WTC11 (cell line): ENCODE results near the gene ROS1. TPM values are rescaled to one million over a fixed set of nuclear protein-coding genes. Genes with fewer than 3 reads are reported as not detected.

Experiments used
- ATAC-seq: fragments of 200-7000 bp; cut with Tn5 transposase; 2 replicates; pipeline ENCODE4 v1.10.0; 2021; ENCODE audit warnings: mild to moderate bottlenecking, moderate library complexity
- CTCF ChIA-PET: fragments of 300-600 bp; sonication (Branson Sonifier 250); formaldehyde crosslinking; loops from one replicate; lab custom pipeline; 2021; ENCODE audit warnings: antibody characterized with exemption; lab: Charles Lee
- POLR2A ChIA-PET: fragments of 350-600 bp; sonication (Branson Sonifier 250); formaldehyde crosslinking; loops from one replicate; lab custom pipeline; 2021; ENCODE audit warnings: antibody characterized with exemption; lab: Charles Lee
- DNase-seq: peaks from one replicate; pipeline ENCODE4 v3.0.0; 2021; ENCODE audit warnings: low spot score
- H3K27ac Mint-ChIP-seq: 2 replicates; pipeline ENCODE4 v1.8.0; 2021; ENCODE audit warnings: mixed read lengths
- H3K27me3 Mint-ChIP-seq: 2 replicates; pipeline ENCODE4 v1.8.0; 2021; ENCODE audit warnings: low read depth, mild to moderate bottlenecking, moderate library complexity, mixed read lengths
- H3K36me3 Mint-ChIP-seq: 2 replicates; pipeline ENCODE4 v1.8.0; 2021; ENCODE audit warnings: mixed read lengths
- H3K4me1 Mint-ChIP-seq: 2 replicates; pipeline ENCODE4 v1.8.0; 2022; ENCODE audit warnings: mixed read lengths
- H3K4me3 Mint-ChIP-seq: 2 replicates; pipeline ENCODE4 v1.8.0; 2021; ENCODE audit warnings: mild to moderate bottlenecking, moderate library complexity, mixed read lengths
- H3K9me3 Mint-ChIP-seq: 2 replicates; pipeline ENCODE4 v1.8.0; 2021; ENCODE audit warnings: mixed read lengths
- ATF1 ChIP-seq: sonication (generic); formaldehyde crosslinking; IDR thresholded peaks from 2 replicates; pipeline ENCODE4 v1.8.1; 2023; ENCODE audit warnings: mild to moderate bottlenecking, moderate library complexity, missing genetic modification reagents
- CREM ChIP-seq: sonication (generic); formaldehyde crosslinking; IDR thresholded peaks from 2 replicates; pipeline ENCODE4 v1.8.1; 2022; ENCODE audit warnings: mild to moderate bottlenecking, missing genetic modification reagents, moderate library complexity
- ELF4 ChIP-seq: sonication (generic); formaldehyde crosslinking; IDR thresholded peaks from 2 replicates; pipeline ENCODE4 v1.8.1; 2022; ENCODE audit warnings: low read depth, mild to moderate bottlenecking, moderate library complexity, missing genetic modification reagents
- ESRRA ChIP-seq: sonication (generic); formaldehyde crosslinking; IDR thresholded peaks from 2 replicates; pipeline ENCODE4 v1.8.1; 2022; ENCODE audit warnings: mild to moderate bottlenecking, missing genetic modification reagents, borderline replicate concordance
- FOXJ3 ChIP-seq: sonication (generic); formaldehyde crosslinking; IDR thresholded peaks from 2 replicates; pipeline ENCODE4 v1.9.0; 2021; ENCODE audit warnings: missing genetic modification reagents, mild to moderate bottlenecking, borderline replicate concordance
- GABPB1 ChIP-seq: sonication (generic); formaldehyde crosslinking; IDR thresholded peaks from 2 replicates; pipeline ENCODE4 v1.8.1; 2023; ENCODE audit warnings: mild to moderate bottlenecking, missing genetic modification reagents
- NR3C1 ChIP-seq: sonication (generic); formaldehyde crosslinking; conservative IDR thresholded peaks from 2 replicates; pipeline ENCODE4 v1.8.1; 2023; ENCODE audit warnings: low read depth, mild to moderate bottlenecking, missing genetic modification reagents
- SOX15 ChIP-seq: fragments of 250-450 bp; sonication (Bioruptor Pico); IDR thresholded peaks from 2 replicates; pipeline ENCODE4 v1.9.0; 2021; ENCODE audit warnings: mild to moderate bottlenecking
- TEAD1 ChIP-seq: sonication (generic); formaldehyde crosslinking; IDR thresholded peaks from 2 replicates; pipeline ENCODE4 v1.8.0; 2022; ENCODE audit warnings: mild to moderate bottlenecking, missing genetic modification reagents
- ZNF263 ChIP-seq: sonication (generic); formaldehyde crosslinking; IDR thresholded peaks from 2 replicates; pipeline ENCODE4 v1.8.1; 2022; ENCODE audit warnings: low read depth, mild to moderate bottlenecking, moderate library complexity, missing genetic modification reagents
- ZNF396 ChIP-seq: fragments of 250-450 bp; sonication (Bioruptor Pico); IDR thresholded peaks from 2 replicates; pipeline ENCODE4 v1.8.0; 2021; ENCODE audit warnings: mild to moderate bottlenecking, moderate library complexity, borderline replicate concordance
- ZNF423 ChIP-seq: fragments of 250-450 bp; sonication (Bioruptor Pico); IDR thresholded peaks from 2 replicates; pipeline ENCODE4 v2.1.2; 2022; ENCODE audit warnings: mild to moderate bottlenecking, moderate library complexity
- total RNA-seq: library from RNA; stranded (reverse); gene quantifications from 3 replicates; pipeline ENCODE4 v1.2.3, GENCODE V29; 2021
- TF ChIP-seq, protein P1 (sequence below): fragments of 200-600 bp; IDR thresholded peaks from 2 replicates; pipeline ENCODE4 v1.8.0; 2022; ENCODE audit warnings: antibody characterized with exemption
- TF ChIP-seq, protein P2 (sequence below): sonication (generic); formaldehyde crosslinking; IDR thresholded peaks from 2 replicates; pipeline ENCODE4 v1.8.0; 2022; ENCODE audit warnings: mild to moderate bottlenecking, missing genetic modification reagents
- TF ChIP-seq, protein P3 (sequence below): fragments of 250-450 bp; sonication (Bioruptor Pico); IDR thresholded peaks from 2 replicates; pipeline ENCODE4 v1.9.0; 2021; ENCODE audit warnings: mild to moderate bottlenecking
- TF ChIP-seq, protein P4 (sequence below): sonication (generic); formaldehyde crosslinking; IDR thresholded peaks from 2 replicates; pipeline ENCODE4 v1.8.1; 2022; ENCODE audit warnings: low read depth, missing genetic modification reagents, borderline replicate concordance
- TF ChIP-seq, protein P5 (sequence below): sonication (generic); formaldehyde crosslinking; IDR thresholded peaks from 2 replicates; pipeline ENCODE4 v1.8.0; 2023; ENCODE audit warnings: missing genetic modification reagents, mild to moderate bottlenecking, borderline replicate concordance
- TF ChIP-seq, protein P6 (sequence below): sonication (generic); formaldehyde crosslinking; IDR thresholded peaks from 2 replicates; pipeline ENCODE4 v1.8.1; 2023; ENCODE audit warnings: mild to moderate bottlenecking, missing genetic modification reagents, moderate library complexity
- TF ChIP-seq, protein P7 (sequence below): fragments of 250-450 bp; sonication (Bioruptor Pico); conservative IDR thresholded peaks from 2 replicates; pipeline ENCODE4 v1.9.0; 2021; ENCODE audit warnings: mild to moderate bottlenecking
- TF ChIP-seq, protein P8 (sequence below): sonication (generic); formaldehyde crosslinking; IDR thresholded peaks from 2 replicates; pipeline ENCODE4 v1.8.1; 2022; ENCODE audit warnings: low read depth, mild to moderate bottlenecking, moderate library complexity, missing genetic modification reagents, borderline replicate concordance

Gene ROS1
- total RNA-seq, 1 experiment from 2014 or later = 0.02 TPM

DNA sequence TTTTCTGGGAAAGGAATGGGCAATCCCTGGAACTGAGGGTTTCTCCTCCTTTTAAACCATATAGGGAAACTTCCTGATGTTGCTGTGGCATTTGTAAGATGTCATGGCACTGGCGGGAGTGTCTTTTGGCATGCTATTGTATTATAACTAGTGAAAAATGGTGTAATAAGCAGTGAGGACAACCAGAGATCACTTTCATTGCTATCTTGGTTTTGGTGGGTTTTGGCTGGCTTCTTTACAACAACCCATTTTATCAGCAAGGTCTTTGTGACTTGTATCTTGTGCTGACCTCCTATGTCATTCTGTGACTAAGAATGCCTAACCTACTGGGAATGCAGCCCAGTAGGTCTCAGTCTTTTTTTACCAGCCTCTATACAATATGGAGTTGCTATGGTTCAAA is 47.7 kb upstream of the ROS1 start:
- no peak for ATAC-seq
- ChIA-PET POLR2A (no interaction called here), CTCF (no interaction called here)
- Mint-ChIP-seq H3K4me3 (no peak overlapping the region), H3K27me3 (no peaks in the 10 kb centered on the region), H3K9me3 (no peaks in the 10 kb centered on the region), H3K4me1 (peaks cover 17% of the 10 kb centered on the region), H3K36me3 (no peaks in the 10 kb centered on the region), H3K27ac (no peak overlapping the region)
- DNase-seq = no peak
- TF ChIP-seq CREM (CRISPR knock-in tag) (no peak), ZNF396 (no peak), ESRRA (no peak), ZNF423 (no peak), GABPB1 (CRISPR knock-in tag) (no peak), ATF1 (CRISPR knock-in tag) (no peak), ELF4 (CRISPR knock-in tag) (no peak)
- TF ChIP-seq, protein P1, sequence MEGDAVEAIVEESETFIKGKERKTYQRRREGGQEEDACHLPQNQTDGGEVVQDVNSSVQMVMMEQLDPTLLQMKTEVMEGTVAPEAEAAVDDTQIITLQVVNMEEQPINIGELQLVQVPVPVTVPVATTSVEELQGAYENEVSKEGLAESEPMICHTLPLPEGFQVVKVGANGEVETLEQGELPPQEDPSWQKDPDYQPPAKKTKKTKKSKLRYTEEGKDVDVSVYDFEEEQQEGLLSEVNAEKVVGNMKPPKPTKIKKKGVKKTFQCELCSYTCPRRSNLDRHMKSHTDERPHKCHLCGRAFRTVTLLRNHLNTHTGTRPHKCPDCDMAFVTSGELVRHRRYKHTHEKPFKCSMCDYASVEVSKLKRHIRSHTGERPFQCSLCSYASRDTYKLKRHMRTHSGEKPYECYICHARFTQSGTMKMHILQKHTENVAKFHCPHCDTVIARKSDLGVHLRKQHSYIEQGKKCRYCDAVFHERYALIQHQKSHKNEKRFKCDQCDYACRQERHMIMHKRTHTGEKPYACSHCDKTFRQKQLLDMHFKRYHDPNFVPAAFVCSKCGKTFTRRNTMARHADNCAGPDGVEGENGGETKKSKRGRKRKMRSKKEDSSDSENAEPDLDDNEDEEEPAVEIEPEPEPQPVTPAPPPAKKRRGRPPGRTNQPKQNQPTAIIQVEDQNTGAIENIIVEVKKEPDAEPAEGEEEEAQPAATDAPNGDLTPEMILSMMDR = no peak
- TF ChIP-seq, protein P2, sequence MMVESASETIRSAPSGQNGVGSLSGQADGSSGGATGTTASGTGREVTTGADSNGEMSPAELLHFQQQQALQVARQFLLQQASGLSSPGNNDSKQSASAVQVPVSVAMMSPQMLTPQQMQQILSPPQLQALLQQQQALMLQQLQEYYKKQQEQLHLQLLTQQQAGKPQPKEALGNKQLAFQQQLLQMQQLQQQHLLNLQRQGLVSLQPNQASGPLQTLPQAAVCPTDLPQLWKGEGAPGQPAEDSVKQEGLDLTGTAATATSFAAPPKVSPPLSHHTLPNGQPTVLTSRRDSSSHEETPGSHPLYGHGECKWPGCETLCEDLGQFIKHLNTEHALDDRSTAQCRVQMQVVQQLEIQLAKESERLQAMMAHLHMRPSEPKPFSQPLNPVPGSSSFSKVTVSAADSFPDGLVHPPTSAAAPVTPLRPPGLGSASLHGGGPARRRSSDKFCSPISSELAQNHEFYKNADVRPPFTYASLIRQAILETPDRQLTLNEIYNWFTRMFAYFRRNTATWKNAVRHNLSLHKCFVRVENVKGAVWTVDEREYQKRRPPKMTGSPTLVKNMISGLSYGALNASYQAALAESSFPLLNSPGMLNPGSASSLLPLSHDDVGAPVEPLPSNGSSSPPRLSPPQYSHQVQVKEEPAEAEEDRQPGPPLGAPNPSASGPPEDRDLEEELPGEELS (CRISPR knock-in tag) = no peak
- TF ChIP-seq, protein P3, sequence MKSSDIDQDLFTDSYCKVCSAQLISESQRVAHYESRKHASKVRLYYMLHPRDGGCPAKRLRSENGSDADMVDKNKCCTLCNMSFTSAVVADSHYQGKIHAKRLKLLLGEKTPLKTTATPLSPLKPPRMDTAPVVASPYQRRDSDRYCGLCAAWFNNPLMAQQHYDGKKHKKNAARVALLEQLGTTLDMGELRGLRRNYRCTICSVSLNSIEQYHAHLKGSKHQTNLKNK (CRISPR knock-in tag) = no peak
- TF ChIP-seq, protein P4, sequence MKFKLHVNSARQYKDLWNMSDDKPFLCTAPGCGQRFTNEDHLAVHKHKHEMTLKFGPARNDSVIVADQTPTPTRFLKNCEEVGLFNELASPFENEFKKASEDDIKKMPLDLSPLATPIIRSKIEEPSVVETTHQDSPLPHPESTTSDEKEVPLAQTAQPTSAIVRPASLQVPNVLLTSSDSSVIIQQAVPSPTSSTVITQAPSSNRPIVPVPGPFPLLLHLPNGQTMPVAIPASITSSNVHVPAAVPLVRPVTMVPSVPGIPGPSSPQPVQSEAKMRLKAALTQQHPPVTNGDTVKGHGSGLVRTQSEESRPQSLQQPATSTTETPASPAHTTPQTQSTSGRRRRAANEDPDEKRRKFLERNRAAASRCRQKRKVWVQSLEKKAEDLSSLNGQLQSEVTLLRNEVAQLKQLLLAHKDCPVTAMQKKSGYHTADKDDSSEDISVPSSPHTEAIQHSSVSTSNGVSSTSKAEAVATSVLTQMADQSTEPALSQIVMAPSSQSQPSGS = no peak

DNA sequence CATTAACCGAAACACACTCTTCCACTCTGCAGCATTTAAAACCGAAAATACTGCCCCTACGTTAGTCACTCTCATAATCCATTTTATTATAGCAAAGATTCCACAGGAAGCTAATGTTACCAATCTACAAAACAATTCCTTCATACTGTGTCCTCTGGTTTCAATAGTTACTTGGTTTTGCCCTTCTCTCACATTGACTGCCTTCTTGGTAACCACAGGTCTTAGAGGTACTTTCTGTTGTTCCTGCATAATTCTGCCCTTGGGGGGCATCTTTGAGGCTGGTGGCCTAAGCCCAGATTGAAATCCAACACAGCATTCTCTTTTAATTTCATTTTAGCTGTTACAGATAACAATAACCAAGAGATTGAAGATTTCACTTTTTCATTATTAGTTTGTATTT is 46.9 kb upstream of the ROS1 start:
- ATAC-seq (no peak), DNase-seq (no peak)
- Mint-ChIP-seq H3K27me3 (no peaks in the 10 kb centered on the region), H3K36me3 (no peaks in the 10 kb centered on the region), H3K27ac (no peak overlapping the region), H3K4me3 (no peak overlapping the region), H3K4me1 (peaks cover 11% of the 10 kb centered on the region), H3K9me3 (no peaks in the 10 kb centered on the region)
- CTCF ChIA-PET = no interaction called here
- POLR2A ChIA-PET = no interaction called here
- TF ChIP-seq SOX15 = no peak
- no peak for TF ChIP-seq TEAD1 (CRISPR knock-in tag)
- no peak for TF ChIP-seq FOXJ3 (CRISPR knock-in tag)
- no peak for TF ChIP-seq NR3C1 (CRISPR knock-in tag)
- TF ChIP-seq, protein P5, sequence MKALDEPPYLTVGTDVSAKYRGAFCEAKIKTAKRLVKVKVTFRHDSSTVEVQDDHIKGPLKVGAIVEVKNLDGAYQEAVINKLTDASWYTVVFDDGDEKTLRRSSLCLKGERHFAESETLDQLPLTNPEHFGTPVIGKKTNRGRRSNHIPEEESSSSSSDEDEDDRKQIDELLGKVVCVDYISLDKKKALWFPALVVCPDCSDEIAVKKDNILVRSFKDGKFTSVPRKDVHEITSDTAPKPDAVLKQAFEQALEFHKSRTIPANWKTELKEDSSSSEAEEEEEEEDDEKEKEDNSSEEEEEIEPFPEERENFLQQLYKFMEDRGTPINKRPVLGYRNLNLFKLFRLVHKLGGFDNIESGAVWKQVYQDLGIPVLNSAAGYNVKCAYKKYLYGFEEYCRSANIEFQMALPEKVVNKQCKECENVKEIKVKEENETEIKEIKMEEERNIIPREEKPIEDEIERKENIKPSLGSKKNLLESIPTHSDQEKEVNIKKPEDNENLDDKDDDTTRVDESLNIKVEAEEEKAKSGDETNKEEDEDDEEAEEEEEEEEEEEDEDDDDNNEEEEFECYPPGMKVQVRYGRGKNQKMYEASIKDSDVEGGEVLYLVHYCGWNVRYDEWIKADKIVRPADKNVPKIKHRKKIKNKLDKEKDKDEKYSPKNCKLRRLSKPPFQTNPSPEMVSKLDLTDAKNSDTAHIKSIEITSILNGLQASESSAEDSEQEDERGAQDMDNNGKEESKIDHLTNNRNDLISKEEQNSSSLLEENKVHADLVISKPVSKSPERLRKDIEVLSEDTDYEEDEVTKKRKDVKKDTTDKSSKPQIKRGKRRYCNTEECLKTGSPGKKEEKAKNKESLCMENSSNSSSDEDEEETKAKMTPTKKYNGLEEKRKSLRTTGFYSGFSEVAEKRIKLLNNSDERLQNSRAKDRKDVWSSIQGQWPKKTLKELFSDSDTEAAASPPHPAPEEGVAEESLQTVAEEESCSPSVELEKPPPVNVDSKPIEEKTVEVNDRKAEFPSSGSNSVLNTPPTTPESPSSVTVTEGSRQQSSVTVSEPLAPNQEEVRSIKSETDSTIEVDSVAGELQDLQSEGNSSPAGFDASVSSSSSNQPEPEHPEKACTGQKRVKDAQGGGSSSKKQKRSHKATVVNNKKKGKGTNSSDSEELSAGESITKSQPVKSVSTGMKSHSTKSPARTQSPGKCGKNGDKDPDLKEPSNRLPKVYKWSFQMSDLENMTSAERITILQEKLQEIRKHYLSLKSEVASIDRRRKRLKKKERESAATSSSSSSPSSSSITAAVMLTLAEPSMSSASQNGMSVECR (CRISPR knock-in tag) = no peak
- no peak for TF ChIP-seq ZNF263 (CRISPR knock-in tag)
- TF ChIP-seq, protein P6, sequence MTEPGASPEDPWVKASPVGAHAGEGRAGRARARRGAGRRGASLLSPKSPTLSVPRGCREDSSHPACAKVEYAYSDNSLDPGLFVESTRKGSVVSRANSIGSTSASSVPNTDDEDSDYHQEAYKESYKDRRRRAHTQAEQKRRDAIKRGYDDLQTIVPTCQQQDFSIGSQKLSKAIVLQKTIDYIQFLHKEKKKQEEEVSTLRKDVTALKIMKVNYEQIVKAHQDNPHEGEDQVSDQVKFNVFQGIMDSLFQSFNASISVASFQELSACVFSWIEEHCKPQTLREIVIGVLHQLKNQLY (CRISPR knock-in tag) = no peak
- TF ChIP-seq, protein P7, sequence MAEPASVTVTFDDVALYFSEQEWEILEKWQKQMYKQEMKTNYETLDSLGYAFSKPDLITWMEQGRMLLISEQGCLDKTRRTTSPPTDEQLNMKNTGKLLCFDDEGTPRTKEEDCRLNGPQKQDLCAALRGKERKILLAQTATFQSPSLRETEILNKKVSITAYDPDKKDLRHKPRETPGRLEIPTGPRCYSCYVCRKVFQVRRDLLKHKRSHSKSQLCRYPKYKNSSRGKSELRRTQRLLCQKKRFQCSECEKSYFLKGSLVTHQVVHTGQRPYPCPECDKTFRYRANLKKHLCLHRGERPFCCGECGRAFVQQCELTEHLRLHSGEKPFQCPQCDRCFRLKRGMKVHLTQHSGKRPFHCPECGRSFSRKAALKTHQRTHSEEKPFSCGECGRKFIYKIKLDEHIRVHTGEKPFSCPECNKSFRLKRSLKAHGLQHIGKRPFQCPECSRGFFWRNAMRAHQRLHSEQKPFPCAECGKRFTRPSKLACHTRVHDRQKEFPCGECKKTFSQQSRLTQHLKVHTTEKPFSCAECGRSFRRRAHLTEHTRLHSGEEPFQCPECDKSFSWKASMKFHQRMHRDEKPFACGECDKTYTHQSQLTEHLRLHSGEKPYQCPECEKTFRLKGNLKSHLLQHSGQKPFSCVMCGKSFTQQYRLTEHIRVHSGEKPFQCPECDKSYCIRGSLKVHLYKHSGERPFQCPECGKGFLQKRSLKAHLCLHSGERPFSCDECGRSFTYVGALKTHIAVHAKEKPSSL (CRISPR knock-in tag) = no peak
- TF ChIP-seq, protein P8, sequence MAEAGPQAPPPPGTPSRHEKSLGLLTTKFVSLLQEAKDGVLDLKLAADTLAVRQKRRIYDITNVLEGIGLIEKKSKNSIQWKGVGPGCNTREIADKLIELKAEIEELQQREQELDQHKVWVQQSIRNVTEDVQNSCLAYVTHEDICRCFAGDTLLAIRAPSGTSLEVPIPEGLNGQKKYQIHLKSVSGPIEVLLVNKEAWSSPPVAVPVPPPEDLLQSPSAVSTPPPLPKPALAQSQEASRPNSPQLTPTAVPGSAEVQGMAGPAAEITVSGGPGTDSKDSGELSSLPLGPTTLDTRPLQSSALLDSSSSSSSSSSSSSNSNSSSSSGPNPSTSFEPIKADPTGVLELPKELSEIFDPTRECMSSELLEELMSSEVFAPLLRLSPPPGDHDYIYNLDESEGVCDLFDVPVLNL (CRISPR knock-in tag) = no peak
